Raji (cell line): Measurements from ENCODE around the gene RBKS.

Source experiments
- POLR2A ChIP-seq: IDR thresholded peaks from 2 replicates; pipeline ENCODE4 v1.6.1; 2011; ENCODE audit warnings: low read depth, low read length, control low read depth; ENCODE audit not compliant: insufficient read depth

Gene RBKS

DNA sequence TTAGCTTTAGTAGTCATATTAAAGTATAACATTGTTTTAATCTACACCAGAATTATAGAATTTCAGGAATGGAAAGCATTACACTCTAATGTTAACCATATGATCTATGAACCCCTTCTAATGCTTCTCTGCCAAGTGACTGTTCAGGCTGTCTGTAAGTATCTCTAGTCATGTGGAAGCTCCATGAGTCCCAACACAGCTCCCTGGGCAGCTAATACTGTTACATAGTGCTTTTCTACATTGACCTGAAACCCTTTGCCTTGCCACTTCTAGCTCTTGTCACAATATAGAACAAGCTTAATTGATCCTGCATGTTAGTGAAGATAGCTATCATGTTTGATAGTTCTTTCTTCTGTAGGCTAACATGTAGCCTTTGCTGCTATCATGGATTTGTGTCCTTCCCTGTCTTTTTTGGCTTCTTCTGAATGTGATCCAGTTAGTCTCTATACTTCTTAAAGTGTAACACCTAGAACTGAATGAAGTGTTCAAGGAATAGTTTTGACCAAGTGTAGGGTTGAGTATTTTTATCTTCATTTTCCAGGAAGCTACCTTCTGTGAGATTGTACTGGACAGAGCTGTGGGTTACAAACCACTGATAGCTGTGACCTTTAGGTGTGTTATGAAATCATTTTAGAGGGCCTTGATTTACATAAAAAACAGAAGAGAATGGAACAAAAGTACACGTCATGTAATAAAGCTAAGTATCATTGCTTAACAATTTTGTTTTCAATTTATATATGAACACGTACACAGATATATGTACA is 24.0 kb upstream of the RBKS start:
- no peak for TF ChIP-seq POLR2A

DNA sequence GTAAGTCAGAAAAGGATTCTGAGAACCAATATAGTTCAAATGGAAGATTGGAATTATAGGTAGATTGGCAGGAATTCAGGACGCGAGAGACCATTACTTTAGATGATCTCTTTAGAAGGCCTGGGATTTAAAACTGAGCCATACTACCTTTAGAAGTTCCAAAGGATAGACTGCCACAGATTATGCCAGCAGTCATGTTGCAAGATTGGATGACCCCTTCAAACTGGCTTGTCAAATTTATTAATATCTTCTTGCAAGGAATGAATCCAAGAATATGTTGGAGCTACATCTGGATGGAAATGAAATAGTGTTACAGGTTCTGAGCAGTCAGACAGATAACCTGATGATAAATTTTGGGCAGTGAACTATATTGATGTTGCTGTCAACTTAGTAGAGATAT is 22.3 kb upstream of the RBKS start:
- TF ChIP-seq POLR2A = no peak

DNA sequence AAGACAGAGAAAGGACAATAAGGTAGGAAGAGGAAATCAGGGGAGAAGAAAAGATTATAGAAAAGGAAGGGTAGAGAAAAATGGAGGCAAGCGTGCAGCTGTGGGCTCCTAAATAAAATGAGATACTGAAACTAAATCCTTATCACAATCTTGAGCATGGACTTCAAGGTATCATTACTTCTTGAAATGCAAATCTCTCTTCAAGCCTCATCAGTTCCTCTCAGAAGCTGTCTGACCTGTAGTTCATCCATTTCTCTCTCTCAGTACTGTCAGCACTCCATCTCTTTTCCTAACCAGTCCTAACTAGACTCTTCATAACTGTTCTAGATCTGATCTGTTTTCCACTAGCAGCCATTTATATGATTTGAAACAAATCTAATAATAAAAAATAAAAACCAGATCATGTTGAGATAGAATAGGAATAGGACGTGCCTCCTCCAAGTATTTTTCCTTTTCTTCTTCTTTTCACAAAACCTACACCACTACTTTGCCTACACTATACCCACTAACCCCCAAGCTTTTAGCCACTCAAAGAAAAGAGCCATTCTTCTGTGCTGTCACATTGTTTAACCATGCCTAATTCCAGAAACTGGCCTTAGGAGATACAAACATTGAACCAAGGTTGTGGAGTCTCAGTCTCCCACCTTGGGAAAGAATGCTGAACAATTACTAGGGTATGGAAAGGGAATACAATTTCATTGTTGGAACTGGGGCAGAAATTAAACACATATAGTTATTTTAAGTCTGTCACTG is 21.4 kb upstream of the RBKS start:
- no peak for TF ChIP-seq POLR2A

DNA sequence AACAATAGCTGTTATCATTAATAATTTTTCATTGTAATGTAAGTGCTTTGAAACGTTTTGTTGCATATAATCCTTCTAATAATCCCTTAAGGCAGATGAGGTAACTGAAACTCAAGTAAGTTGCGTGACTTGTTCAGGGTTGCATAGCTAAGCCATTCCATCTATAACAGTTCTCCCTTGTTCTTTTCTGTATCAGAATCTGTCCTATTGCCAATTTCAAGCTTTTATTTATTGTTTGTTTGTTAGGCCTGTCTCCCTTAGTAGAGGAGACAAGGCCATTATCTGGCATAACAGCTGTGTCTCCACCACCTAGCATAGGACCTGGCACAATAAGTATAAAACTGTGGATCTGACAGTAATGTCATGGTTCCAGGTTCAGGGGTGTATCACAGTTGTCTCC is 19.7 kb upstream of the RBKS start:
- no peak for TF ChIP-seq POLR2A

DNA sequence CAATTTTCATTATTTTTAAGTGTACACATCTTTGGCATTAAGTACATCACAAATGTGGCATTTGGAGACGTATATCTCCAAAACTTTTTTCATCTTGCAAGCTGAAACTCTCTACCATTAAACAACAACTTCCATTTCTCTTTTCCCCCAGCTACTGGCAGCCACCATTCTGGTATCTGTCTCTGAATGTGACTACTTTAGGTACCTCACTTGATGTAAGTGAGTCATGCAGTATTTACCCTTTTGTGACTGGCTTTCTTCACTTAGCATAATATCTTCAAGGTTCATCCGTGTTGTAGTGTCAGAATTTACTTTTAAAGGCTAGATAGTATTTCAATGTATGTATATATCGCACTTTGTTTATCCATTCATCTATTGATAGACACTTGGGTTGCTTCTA is 17.4 kb upstream of the RBKS start:
- no peak for TF ChIP-seq POLR2A

DNA sequence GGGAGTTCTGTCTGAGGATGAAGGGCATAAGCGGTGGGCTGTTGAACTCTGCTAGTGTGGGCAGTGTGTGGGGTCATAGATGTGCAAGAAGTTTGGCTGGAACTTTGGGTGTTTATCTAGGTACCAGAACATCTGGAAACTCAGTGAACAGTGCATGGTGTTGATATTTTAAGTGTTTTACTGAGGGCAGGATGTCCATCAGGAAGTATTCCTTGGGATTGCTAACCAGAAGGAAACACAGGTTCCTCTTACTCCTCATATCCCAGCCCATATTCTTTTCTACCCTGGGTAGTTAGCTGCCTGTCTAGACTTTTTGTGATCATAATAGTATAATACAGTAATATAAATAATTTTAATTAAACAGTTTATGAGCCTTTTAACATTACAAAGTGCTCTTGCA is 15.9 kb upstream of the RBKS start:
- TF ChIP-seq POLR2A = no peak

DNA sequence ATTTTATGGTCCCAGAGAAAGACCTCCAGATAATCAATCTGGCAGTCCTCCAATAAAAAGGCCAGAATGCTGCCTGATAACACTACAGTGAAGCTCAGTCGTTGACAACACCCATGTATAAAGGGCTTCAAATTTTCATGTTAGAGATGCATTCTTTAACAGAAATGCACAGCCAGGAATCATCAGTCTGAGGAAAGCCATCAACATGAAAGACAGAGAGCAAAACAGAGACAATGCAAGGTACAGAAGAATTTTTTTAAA is 14.1 kb upstream of the RBKS start:
- no peak for TF ChIP-seq POLR2A

DNA sequence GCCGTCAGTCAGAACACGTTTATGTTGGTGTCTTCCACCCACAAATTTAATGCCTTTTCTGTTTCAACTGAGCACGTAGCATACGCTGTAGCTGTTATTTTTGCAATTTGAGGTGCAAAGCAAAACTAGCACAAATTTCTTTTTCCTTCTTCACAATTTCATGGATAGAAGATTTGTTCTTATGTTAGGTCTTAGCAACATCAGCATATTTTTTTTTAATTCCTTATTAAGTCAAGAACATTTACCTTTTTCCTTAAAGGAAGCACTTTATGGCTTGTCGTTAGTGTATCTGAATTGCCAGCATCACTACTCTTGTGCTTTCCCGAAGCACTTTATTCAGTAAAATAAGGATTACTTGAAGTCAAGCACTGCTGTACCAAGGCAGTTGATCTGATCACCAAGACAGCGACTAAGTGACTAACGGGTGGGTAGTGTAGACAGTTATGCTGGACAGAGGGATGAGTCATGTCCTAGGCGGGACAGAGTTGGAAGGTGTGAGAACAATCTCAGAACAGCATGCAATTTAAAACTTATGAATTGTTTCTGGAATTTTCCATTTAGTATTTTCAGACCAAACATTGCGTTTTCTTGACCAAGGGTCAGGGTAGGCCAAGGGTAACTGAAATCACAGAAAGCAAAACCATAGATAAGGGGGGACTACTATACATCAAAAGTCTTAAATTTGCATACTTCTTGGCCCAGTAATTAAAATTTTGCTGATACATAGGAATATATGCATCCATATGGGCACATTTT is 13.6 kb upstream of the RBKS start:
- TF ChIP-seq POLR2A = no peak

DNA sequence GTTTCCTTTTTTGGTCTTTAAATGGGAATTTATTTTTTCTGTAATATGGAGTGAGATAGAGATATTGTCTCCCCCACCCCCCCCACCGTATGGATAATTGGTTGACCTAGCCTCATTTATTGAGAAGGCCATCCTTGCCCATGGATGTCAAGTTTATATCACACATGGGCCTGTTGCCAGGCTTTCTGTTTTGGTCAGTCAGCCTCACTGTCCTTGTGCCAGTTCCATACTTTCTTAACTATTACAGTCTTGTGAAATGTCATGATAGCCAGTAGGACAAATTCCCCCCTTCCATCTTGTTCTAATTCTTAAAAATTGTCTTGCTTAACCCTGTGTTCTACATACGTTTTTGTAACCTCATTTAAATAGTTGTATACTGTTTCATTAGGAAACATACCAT is 12.8 kb upstream of the RBKS start:
- no peak for TF ChIP-seq POLR2A

DNA sequence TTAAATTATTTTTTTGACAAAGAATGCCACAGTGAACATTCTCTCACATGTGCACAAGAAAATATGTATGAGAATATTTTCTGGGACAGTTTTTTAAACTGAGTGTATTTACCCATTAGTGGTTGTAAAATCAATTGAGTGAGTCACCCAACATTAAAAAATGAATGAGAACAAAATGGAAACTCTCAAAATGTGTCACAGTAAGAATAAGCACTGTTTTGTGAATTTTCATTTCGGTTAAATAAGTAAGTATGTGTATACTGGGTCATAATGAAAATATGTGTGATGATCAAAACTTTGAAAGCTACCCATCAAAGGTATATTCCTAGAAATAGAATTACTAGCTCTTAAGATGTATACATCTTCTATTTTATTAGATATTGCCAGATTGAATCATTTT is 11.9 kb upstream of the RBKS start:
- no peak for TF ChIP-seq POLR2A

DNA sequence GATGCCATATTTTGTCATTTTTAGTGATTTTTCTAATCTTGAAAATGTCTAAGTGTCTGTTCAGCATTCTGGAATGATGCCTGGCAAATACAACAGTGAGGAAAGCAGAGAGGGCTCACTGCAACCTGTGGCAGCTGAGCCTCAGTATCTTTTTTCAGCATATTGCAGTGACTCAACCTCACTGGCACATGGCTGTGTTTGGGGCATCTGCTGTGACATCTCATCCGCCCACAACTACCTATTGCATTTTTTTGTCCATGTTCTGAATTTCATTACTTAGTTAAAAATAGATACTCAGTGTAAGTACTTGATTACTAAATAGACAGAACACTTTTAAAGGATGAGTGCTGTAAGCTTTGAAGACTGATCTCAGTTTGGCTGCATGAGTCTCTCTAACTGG is 11.0 kb upstream of the RBKS start:
- no peak for TF ChIP-seq POLR2A

DNA sequence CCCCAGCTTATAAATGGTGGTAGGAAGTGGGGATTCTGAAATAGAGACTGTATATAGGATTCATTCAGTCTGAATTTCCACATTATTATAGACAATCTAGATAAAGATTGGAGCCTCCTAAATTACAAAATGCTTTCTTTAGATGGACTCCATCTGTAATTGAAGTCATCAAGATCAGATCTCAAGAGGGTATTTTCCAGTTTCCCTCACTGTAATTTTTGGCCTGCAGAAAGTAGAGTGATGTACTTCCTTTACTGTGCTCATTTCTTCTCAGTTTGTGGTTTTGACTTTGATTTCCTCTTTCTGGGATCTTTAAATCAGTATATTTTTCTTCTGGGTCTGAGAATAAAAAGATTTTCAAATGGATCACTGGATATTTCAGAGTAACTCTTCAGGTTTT is 7.5 kb upstream of the RBKS start:
- TF ChIP-seq POLR2A = no peak

DNA sequence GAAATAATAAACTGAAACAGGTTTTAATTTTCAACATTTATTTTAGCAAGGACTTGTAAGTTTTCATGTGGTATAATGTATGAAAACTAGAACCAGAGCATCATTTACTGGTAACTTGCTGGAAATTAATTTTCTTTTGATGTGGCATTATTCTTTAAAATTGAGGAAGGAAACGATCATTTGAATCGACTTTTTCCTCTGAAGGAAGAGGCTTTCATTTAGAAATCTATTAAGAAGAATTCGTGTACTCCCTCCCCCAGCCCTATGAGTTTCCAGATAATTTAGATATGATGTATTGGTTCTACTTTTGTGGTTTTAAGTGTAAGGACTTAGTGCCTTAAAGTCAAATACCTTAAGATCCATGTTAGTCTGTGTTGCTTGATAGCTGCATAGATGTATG is 2.8 kb upstream of the RBKS start:
- no peak for TF ChIP-seq POLR2A

DNA sequence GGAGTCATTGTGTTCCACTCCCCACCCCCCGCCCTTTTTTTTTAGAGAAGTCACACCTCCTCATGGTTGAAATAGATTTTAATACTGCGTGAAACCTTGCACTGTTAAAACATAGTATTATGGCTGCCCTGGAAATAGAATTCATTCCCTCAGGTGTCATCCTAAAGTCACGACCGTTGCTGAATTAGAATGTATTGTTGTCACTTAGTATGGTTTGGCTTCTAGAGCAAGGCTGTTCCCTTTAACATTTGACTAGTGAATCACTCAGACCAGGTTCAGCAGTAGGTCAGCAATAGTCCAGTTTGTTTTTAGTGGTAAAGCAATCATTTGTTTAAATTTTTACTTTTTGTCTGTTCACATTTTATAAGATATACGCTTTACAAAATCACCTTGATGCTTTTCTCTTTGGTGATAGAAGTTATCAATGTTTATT is 1.5 kb upstream of the RBKS start:
- TF ChIP-seq POLR2A = no peak

DNA sequence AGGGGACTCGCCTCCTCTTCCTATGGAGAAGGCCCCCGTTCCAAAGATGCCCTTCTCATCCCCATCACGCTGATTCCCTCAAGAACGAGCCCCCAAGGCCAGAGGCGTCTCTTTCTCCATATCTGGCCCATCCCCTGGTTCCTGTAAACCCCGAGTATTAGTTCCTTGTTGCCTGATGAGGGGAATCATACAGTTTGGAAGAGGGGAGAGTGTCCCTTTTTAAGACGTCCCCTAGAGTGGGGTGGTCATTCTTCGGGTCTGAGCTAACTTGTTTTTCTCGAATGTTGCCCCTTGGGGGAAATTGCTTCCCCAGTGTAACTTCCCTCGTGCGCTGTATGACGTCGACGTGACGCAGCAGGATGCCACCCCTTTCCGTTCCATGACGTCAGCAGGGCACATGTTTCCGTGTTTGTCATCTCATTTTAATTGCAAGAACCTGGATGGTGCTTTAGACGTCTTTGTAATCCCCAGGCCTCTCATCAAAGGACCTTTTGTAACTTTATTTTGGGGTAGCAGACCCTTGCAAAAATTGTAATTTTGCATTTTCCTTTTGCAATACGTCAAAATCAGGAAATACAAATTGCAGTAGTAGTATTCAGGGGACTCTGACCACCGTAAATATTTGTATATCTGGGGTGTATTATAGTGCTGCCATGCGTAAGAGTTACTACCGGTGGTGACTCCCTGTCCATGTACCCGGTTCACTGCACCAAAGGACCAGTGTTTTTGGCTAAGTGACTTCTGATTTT is 911 bp upstream of the RBKS start:
- TF ChIP-seq POLR2A = no peak
